ENCODE results near the gene AOC3.

AOC3 gene, protein sequence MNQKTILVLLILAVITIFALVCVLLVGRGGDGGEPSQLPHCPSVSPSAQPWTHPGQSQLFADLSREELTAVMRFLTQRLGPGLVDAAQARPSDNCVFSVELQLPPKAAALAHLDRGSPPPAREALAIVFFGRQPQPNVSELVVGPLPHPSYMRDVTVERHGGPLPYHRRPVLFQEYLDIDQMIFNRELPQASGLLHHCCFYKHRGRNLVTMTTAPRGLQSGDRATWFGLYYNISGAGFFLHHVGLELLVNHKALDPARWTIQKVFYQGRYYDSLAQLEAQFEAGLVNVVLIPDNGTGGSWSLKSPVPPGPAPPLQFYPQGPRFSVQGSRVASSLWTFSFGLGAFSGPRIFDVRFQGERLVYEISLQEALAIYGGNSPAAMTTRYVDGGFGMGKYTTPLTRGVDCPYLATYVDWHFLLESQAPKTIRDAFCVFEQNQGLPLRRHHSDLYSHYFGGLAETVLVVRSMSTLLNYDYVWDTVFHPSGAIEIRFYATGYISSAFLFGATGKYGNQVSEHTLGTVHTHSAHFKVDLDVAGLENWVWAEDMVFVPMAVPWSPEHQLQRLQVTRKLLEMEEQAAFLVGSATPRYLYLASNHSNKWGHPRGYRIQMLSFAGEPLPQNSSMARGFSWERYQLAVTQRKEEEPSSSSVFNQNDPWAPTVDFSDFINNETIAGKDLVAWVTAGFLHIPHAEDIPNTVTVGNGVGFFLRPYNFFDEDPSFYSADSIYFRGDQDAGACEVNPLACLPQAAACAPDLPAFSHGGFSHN

DNA sequence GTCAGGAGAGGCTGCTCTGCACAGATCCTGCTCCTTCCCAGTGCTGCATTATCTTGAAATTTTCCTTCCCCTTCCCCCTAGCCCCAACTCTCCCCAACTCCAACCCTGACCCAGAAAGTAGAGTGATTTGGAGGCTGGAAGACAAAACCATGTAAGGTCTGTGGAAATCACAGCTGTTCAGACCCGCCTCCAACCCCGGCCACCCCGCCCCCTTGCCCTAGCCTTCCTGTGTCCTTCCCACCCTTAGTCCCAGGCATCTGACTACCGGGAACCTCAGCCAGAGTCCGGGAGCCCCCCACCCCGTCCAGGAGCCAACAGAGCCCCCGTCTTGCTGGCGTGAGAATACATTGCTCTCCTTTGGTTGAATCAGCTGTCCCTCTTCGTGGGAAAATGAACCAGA is at the start of gene AOC3:
Gene AOC3 (plus strand): TSS at position 246 of the 400 bp plus-strand sequence. CDS start 145 bp downstream, at position 391.
- no peak for DNase-seq (ENCODE audit: low read depth, low spot score)
- H3K4me3 ChIP-seq (ENCODE audit: low read depth, low read length), result no peak within 1 kb of the TSS
- TF ChIP-seq, protein P1, sequence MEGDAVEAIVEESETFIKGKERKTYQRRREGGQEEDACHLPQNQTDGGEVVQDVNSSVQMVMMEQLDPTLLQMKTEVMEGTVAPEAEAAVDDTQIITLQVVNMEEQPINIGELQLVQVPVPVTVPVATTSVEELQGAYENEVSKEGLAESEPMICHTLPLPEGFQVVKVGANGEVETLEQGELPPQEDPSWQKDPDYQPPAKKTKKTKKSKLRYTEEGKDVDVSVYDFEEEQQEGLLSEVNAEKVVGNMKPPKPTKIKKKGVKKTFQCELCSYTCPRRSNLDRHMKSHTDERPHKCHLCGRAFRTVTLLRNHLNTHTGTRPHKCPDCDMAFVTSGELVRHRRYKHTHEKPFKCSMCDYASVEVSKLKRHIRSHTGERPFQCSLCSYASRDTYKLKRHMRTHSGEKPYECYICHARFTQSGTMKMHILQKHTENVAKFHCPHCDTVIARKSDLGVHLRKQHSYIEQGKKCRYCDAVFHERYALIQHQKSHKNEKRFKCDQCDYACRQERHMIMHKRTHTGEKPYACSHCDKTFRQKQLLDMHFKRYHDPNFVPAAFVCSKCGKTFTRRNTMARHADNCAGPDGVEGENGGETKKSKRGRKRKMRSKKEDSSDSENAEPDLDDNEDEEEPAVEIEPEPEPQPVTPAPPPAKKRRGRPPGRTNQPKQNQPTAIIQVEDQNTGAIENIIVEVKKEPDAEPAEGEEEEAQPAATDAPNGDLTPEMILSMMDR (IDR thresholded peaks at IDR 0.05; ENCODE audit: low read depth, low read length), result no peak
- in situ Hi-C loops (cut with HindIII; ENCODE audit: low sequenced_read_pairs), result no loop called here

DNA sequence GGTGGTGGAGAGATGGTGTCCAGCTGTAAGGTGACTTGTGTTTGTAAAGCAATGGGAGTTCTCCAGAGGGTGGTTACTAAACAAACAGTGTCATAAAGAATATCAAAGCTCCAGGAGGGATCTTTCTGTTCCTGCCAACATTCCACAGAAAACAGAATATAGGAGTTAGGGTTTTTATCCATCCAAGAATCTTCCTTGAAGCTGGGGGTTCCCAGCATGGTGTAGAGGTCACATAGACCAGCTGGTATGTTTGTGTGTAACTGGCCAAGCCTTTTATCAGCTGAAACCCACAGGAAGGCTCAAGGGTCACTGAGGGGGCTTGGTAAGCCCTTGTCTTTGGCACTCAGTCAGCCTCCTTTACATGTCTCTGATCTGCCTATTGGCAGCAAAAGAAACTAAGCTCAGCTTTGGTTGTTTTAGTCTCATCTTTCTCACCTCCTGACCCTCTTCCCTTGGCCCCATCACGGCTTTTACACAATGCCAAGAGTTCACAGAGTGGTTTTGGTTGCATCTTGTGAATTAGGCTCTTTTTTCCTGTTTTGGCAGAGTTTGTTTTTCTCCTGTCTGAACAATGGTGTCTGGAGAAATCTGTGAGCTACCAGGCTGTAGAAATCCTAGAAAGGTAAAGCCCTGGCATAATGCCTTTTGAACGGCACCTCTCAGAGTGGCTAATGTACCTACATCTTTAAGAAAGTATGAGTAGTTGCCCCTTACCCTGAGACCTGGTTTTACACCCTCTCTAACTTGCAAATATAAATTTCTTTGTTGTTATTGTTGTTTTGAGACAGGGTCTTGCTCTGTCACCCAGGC is 47.7 kb upstream of the AOC3 start:
- peak; percentile 89 for DNase-seq (ENCODE audit: low read depth, low spot score)
- TF ChIP-seq, protein P1 (IDR thresholded peaks at IDR 0.05; ENCODE audit: low read depth, low read length), result no peak
- H3K4me3 ChIP-seq (ENCODE audit: low read depth, low read length), result no peak overlapping the region
- in situ Hi-C loops (cut with HindIII; ENCODE audit: low sequenced_read_pairs), result no loop called here

DNA sequence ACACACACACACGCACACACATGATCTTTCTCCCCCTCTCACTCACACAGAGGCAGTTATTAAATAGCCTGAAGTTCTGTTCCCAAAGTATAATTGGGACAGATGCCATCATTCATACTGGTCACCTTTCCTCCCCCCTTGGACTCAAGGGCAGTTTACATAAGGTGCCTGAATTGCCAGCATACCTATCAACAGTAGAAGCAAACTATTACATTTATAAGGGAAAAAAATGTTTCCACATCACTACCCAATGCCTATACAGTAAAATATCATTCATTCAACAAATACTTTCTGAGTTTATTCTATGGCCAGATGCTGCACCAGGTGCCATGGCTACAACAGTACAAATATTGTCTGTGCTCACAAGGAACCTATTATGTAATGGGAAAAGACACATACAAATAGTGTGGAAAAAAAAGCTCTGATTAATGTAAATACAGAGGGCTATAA is 46.1 kb upstream of the AOC3 start:
- in situ Hi-C loops (cut with HindIII; ENCODE audit: low sequenced_read_pairs), result no loop called here
- TF ChIP-seq, protein P1 (IDR thresholded peaks at IDR 0.05; ENCODE audit: low read depth, low read length), result no peak
- no peak overlapping the region for H3K4me3 ChIP-seq (ENCODE audit: low read depth, low read length)
- no peak for DNase-seq (ENCODE audit: low read depth, low spot score)

DNA sequence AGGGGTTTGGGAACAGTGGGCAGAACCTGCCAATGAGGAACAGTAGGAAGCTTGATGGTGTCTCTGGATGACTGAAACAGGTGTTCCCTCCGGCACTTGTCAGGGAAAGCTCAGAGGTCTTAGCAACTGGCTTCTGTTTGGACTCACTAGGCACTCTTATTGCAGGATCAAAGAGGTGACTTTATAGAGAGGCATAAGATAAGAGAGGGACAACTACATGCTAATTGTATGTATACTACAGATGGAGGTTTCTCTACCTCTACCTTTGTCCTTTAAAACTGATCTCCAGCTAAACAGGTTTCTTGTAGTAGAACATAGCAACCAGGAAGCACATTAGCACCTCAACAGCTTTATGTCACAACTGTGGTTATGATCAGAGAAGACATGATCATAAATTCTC is 44.8 kb upstream of the AOC3 start:
- in situ Hi-C loops (cut with HindIII; ENCODE audit: low sequenced_read_pairs), result no loop called here
- H3K4me3 ChIP-seq (ENCODE audit: low read depth, low read length), result no peak overlapping the region
- TF ChIP-seq, protein P1 (IDR thresholded peaks at IDR 0.05; ENCODE audit: low read depth, low read length), result no peak
- no peak for DNase-seq (ENCODE audit: low read depth, low spot score)

DNA sequence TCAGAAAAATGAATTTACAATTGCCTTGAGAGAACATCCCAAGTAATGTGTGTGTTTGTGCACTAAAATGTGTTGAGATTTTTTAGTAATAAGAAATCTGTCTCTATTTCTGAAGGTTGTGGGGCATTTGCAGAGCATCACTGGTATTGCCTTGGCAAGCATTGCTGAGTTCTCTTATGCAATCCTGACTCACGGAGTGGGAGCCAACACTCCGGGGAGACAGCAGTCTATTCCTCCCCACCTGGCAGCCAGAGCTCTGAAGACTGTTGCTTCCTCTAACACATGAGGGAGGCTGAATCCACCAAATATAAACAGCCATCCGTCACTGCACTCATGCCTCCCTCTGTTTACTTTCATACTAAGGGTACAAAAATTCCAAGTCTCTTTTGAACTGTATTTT is 41.7 kb upstream of the AOC3 start:
- in situ Hi-C loops (cut with HindIII; ENCODE audit: low sequenced_read_pairs), result no loop called here
- TF ChIP-seq, protein P1 (IDR thresholded peaks at IDR 0.05; ENCODE audit: low read depth, low read length), result no peak
- no peak overlapping the region for H3K4me3 ChIP-seq (ENCODE audit: low read depth, low read length)
- DNase-seq (ENCODE audit: low read depth, low spot score), result peak; percentile 66
